OCI-M1 (cell line): ENCODE results near the gene FGR.

ENCODE experiments used
- DNase-seq: peaks from one replicate; lab custom pipeline; 2025; lab: John Stamatoyannopoulos, UW

FGR gene

DNA sequence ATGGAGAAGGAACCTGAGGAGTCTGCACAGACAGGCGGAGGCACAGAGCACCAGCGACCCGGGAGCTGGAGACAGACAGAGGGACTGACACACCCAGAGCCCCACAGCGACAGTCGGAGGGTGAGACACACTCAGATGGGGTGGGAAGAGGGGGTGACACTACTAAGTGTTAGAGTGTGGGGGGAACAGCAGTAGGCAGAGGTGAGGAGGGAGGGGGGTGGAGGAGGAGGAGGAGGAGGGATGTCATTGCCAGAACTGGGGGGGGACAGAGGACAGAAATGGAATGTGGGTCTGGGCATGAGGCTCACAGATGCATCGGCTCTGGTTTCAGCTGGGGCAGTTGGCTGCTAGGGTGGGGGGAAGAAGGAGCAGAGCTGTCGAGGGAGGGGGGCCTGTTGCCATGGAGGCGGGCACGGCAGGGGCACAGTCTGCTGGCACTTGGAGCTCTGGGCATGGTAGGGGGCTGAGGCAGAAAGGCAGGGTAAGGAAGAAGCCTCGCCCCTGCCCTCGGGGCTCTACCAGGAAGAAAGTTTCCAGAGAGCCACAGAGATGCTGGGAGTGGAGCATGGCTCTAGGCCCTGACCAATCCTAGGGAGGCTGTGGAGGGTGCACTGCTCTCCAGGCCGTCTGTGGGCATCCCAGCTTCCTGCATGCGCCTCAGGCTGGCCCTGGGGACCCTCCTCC, 68.4 kb downstream of the FGR start:
- no peak for DNase-seq

DNA sequence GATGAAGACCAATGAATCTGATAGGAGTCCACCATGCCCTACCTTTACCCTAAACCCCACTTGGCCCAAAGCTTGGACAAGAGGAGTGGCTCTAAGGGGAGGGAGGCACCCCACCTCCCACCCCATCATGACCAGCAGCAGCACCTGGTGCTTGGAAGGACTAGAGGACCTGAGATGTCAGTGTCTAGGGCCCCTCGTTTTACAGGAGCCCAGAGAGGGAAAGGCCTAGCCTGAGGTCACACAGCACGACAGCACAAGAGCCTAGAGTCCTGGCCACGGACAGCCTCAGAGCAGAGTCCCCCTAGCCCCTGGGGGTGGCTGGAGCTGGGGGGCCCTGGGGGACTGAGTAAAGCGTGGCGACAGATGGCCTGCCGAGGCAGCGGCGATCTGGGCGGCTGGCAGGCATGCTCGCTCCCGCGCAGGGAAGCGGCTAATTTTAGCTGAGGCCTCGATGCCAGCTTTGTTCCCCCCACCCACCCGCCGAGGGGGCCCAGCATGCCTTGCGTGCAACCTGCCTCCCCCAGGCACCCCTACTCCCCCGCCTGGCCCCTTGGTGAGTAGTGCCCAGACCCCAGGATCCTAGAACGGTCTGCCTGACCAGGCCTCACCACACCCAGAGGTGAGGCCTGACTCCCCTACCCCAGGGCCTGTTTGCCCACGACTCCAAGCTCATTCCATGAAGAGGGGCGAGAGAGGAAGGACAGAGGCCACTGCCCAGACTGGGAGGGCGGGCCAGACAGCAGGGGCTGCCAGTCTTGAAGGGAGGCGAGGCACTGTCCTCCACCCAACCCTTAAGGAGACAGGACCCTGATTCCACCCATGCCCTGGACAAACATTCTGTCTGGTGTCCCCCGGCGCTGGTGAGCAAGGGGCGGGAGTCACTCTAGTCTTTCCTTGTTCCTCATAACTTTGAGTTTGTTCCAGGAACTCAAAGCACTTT, 70.0 kb downstream of the FGR start:
- DNase-seq, result no peak

DNA sequence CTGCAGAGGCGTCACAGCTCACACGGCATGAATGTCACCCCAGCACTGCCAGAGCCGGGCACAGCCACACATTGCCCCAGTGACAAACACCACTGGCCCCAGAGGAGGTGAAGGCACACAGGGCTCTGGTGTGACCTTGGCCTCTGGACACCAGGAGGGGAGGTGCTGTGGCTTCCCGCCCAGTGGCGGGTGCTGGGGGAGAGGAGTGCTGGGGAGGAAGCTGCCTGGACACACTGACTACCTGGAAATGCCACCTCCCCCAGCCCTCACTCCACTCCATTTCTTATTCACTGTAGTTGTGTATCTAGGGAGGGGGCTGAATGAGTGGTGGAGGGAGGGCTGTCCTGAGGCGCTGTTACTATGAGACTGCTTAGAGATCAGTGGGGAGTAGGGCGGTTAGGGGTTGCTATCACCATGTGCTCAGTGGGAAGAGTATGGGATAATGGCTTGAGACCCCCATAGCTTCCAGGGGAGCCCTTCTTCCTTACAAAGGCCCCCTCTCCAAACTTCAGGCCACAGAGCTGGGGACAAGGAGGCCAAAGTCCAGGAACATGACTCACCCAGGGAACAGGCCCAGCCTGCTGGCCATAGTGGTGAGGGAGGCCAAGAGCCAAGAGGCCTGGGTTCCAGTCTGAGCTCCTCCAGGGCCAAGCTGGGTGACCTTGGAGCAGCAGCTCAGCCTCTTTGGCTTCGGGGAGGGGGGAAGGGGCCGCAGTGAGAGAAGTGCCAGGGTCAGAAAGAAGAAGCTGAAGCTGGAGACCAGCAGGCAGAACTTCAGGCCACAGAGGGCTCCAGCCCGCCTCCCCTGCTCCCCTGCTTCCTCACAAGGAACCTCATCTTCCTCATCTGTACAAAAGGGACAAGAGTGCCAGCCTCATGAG, 71.2 kb downstream of the FGR start:
- DNase-seq, result peak; percentile 32

DNA sequence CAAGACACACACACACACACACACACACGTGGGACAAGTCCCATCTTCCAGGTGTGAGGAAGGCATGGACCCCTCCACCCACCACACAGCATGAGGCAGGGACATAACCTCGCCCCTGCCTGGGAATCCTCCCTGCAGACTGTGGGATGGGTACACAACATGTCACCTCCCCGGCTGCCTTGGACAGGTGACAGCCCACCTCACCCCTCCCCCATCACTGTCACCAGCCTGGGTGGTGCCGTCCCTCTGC, 71.7 kb downstream of the FGR start:
- DNase-seq, result no peak

DNA sequence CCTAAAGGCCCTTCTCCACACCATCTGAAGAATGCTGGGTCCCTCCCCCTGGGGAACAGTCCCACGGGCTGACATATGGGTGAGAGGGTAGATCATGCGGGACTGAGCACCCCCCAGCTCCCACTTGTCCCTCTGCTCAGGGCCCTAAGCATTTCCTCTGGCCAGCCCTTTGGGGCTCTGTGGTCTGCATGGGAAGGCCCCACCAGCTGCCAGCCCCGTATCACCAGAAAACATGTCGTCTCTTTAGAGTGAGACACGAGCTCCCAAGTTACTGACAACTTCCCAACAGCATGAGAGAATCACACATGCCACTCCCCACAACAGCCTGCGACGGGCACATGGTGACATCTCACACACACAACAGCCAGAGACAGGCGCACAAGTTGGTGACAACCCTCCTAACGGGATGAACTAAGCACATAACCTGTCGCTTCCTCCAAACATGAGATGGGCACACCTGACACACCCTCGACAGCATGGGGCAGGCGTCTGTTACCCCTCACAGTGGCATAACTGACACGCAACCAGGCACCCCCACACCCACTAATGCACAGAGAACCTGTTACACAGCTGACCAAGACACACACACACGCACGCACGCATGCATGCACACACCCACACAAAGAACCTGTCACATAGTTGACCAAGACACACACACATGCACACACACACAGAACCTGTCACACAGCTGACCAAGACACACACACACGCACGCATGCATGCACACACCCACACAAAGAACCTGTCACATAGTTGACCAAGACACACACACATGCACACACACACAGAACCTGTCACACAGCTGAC, 72.2 kb downstream of the FGR start:
- DNase-seq, result no peak
